GM11168 (cell line): ENCODE measurements around the gene PPP3R1.

Source experiments
- in situ Hi-C: fragments of 300-500 bp; cut with MboI; formaldehyde crosslinking; loops from one replicate; pipeline ENCODE4 v1.12.0; 2022; ENCODE audit warnings: low sequenced_read_pairs; ENCODE audit not compliant: unreplicated experiment

Gene PPP3R1

DNA sequence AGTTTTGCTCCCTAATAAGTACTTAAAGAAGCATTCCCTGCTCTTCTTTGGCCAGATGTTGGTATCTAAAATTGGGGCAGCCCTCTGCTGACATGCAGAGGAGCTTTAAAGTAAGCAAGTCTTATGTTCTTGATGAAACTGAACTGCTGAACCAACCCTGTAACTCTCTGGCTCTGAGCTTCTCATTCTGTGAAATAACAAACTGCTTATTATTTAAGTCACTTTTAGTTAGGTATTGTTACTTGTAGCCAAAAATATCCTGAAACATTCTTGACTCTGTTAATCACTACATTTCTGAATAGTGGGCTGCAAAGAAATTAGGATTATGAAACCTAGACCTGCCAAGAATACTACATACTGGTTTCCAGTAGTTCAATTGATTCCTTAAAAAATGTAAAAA lies 15.5 kb downstream of the PPP3R1 start:
- in situ Hi-C loops: no loop called here

DNA sequence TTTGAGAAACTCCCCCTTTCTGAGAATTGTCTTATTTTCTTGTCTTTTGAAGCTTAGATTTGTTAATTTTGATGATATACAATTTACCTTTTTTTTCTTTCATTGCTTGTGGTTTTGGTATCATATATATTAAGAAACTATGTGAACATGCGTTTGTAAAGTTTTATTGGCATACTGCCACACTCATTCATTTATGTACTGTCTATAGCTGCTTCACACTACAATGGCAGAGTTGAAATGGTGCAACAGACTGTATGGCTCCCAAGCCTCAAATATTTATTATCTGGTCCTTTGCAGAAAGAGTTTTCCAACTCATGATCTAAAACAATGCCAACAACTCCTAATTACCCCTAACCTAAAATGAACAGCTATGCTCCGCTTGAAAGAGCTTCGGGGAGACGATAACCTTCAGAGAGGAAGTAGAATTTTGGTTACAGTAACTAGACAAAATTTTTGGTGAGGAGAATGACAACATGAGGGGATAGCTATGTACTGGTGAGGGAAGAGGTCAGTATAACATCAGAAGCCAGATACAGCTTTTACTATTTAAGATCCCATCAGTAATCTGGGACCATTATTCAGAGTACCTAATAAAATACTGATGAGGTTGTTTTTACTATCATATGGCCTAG lies 16.1 kb downstream of the PPP3R1 start:
- in situ Hi-C loops: no loop called here

DNA sequence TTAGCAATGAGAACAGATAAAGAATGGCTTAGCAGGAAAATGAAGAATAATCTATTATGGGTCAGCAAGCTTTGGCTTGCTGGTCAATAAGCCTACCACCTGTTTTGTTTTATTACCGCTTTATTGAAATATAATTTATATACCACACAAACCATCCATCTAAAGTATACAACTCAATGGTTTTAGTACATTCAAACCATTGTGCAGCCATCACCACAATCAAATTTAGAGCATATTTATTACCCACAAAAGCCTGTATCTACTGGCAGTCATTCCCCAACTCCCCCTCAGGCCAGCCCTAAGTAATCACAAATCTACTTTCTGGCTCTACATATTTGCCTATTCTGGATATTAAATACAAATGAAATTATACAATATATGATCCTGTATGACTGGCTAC lies 17.2 kb downstream of the PPP3R1 start:
- in situ Hi-C loops: no loop called here

DNA sequence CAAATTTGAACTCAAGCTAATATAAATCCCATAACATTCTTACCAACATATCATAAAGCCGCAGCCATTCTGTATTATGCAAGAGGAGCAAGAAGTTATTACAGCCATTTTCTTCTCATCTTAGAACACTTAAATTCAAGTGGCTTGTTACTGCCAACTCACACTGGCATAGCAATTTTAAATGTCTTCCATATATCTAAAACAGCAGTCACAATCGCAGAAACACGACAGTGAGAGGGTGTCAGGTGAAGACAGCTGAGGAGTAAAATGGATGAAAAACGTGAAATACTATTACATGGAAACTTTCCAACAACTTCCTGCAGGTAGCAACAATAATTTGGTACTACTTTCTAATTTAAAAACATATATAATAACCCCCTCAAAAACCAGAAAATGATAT lies 17.9 kb downstream of the PPP3R1 start:
- in situ Hi-C loops: no loop called here

DNA sequence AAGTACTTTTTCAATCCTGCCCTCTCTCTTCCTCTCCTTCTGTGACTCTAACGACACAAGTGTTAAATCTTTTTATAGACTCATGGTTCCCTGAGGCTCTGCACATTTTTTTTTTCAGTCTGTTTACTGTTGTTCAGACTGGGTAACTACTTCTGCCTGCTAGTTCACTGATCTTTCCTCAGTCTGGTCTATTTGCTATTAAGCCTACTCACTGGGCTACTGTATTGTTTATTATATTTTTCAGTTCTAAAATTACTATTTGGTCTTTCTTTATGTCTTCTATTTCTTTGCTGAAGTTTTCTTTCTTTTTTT lies 21.3 kb downstream of the PPP3R1 start:
- in situ Hi-C loops: no loop called here

DNA sequence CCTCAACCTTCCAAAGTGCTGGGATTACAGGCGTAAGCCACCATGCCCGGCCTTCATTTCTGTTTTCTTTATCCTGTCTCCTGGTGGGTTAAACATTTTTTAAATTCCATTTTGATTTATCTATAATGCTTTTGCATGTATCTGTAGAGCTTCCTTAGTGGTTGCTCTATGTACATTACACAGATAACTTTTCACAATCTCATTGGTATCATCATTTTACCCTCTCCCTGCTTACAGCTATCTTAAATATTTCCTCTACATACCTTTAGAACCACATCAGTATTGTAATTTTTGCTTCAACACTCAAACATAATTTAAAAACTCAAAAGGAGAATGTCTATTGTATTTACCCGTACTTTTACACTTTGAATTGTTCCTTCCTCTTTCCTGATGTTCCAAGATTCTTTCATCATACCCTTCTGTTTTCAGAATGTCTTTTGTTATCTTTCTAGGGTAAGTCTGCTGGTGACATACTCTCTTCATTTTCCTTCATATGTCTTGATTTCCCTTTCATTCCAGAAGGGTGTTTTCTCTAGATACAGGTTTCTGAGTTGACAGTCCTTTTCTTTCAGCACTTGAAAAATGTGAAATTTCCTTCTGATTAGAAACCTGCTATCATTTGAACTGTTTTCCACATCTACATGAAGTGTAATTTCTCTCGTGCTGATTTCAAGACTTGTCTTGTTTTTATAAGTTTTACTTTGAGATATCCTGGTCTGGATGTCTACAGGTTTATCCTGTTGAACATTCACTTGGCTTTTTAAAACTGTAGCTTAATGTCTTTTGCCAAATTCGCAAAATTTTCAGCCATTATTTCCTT lies 21.9 kb downstream of the PPP3R1 start:
- in situ Hi-C loops: no loop called here

DNA sequence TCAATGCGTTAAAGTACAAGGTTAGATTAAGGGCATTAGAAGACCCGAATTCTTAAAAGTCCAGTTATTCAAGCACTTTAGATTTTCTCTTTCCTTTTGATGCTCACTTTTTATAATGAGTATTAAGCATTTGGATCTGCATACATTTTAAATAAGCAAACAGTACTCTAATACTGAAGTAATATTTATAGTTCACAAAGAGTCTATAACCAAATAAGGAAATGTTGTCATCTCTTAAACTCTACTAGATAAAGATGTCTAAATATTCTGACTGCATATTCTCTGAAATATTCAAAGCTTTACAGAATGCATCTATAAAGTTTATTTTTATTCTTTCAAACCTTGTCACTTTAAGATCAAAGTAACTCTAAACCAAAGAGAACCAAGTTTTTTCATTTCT lies 25.5 kb downstream of the PPP3R1 start:
- in situ Hi-C loops: no loop called here

DNA sequence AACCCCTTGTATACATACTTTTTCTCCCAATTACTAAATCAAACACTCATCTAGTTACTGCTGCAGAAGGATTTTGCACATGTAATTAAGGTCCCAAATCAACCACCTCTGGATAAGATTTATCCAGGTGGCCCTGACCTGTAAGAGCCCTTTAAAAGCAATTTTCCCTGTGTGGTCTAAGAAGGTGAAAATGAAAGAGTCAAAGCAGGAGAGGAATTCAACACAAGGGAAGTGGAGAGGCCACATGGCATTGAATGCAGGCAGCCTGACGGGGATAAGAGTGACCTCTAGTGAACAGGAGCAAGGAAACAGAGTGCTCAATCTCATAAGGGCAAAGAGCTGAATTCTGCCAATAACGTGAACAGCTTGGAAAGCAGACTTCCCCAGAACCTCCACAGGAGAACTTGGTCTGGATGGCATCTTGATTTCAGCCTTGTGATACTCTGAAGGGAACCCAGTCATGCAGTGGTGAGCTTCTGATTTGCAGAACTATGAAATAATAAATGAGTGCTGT lies 27.2 kb downstream of the PPP3R1 start:
- in situ Hi-C loops: no loop called here

DNA sequence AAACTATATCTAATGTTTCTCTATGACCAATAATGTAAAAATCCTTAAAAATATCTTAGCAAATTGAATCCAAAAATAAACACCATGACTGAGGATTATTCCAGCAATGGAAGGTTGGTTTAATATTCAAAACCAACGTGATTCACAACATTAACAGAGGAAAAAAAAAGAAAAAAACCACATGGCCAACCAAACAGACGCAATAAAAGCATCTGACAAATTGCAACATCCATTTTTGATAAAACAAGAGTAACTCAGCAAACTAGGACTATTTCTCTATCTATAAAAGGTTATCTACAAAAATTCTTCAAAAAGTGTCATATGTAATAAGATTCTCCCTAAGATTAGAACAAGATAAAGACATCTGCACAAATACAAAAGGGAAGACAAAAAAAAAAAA lies 28.9 kb downstream of the PPP3R1 start:
- in situ Hi-C loops: no loop called here

DNA sequence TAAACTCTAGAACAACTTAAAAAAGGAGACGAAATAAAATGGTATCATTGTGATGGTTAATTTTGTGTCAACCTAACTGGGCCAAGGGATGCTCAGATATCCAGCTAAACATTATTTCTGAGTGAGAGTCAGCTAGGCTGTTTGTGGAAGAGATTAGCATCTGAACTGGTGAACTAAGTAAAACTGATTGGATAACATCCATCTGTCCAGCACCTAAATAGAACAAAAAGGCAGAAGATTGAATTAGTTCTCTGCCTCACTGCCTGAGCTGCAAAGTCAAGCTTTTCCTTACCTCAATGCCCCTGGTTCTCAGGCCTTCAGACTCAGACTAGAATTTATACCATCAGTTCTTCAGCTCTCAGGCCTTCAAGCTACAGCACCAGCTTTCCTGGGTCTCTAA lies 30.0 kb downstream of the PPP3R1 start:
- in situ Hi-C loops: no loop called here

DNA sequence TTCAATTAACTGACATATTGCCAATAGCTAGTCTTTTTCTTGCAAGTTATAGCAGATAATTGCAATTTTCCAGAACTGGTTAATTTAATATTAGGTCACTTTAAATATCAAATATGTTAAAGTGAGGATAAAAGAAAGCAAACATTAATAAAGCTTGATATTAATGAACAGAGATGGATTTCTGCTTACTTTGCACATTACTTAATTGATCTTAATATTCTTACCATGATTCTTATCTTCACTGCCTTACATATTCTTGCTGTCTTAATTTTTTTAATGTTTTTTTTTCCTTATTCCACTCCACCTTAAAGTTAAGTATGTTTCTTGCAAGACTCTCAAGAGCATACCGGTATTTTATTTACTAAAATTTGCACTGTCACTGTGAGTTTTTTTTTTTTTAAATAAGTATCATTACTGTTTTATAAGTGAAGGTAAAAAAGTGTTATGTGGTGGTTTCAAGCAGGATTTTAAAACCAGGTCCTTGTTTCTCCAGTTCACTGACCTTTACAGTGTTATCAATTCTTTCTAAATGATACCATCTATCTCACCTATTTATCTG lies 33.9 kb downstream of the PPP3R1 start:
- in situ Hi-C loops: no loop called here

DNA sequence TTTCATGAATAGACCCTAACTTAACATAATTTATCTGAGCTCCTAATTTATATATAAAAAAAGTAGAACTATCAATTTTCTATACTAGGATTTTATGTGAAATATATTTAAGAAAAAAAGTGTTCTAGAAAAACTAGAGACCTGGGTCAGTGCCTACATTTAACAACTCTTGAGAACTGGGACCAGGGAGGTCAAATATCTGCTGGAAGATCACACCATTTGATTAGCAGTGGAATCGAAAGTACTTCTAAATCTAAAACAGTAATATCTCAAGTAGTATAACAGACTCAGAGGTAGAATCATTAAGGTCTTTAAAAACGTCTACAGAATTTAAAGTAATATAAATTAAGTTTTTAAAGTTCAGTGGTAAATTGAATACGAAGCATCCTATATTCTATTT lies 34.6 kb downstream of the PPP3R1 start:
- in situ Hi-C loops: no loop called here

DNA sequence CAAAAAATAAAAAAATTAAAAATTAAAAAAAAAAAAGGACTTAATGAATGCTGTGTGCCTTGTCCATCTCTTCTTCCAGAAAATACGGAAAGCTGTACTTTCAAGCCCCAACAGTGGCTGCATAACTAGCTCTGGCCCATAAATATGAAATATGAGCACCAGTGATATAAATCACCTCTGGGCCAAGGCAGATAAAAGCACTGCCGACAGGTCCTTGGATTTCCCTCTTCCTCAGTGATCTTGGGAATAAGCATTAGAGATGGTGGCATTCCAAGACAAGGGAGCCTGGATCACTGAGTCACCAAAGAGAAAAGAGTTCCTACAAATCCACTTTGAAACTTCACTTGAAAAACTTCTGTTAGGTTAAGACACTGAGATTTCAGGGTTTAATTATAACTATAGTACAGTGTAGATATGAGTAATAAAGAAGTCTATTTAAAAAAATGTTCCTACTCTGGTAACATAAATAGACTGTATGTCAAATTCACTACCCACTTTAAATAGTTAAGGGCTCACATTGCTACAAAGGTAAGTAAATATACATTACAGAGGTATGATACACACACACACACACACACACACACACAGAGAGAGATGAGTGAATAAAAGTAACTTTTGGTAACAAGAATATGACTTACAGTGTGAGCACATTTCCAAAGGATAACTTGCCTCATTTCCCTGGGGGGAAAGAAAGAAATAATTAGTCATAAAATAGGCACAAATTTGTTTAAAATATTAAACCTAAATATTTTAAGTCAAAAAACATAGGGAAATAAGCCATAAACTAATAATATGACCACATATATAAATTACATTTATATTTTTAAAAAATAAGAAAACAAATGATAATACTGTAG lies 35.6 kb downstream of the PPP3R1 start:
- in situ Hi-C loops: no loop called here

DNA sequence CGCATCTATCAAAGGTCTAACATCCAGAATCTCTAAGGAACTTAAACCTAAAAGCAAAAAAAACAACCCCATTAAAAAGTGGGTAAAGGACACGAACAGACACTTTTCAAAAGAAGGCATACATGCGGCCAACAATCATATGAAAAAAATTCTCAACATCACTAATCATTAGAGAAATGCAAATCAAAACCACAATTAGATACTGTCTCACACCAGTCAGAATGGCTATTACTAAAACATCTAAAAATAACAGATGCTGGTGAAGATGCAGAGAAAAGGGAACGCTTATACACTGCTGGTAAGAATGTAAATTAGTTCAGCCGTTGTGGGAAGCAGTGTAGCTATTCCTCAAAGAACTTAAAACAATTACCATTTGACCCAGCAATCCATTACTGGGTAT lies 38.0 kb downstream of the PPP3R1 start:
- in situ Hi-C loops: no loop called here

DNA sequence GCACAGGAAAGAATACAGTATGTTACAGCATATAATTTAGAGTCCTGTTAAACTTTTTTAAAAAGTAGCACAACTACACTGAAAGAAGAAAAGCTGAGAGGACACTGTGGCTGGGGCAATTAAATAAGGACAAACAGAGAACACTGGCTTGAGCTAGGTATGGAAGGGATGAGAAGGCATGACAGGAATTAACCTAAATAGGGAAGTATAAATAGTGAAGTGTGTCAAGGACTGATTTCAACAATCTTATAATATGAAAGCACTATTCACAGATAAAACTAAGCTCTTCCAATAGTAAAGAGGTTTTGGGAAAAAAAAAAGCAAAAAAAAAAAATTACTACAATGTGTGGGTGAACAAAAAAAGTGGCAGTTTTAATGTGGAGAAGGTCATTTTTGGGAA lies 45.5 kb downstream of the PPP3R1 start:
- in situ Hi-C loops: no loop called here

DNA sequence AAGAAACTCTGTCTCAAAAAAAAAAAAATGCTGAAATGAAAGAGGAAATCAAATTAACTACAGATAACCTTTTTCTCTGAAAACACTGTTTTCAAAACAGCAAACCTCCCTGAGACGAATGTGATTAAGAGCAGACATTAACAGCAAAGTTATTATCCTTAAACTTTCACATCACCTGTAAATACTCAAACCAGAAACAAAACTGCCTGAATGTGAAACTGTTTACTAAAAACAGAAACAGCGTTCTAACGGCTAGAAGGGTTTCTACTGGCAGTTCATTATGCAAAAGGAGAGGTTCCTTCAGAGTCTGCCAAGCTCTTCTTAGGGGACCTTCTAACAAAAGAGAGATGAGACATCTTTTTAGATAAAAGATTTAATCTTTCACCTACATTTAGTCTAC lies 48.7 kb downstream of the PPP3R1 start:
- in situ Hi-C loops: no loop called here

DNA sequence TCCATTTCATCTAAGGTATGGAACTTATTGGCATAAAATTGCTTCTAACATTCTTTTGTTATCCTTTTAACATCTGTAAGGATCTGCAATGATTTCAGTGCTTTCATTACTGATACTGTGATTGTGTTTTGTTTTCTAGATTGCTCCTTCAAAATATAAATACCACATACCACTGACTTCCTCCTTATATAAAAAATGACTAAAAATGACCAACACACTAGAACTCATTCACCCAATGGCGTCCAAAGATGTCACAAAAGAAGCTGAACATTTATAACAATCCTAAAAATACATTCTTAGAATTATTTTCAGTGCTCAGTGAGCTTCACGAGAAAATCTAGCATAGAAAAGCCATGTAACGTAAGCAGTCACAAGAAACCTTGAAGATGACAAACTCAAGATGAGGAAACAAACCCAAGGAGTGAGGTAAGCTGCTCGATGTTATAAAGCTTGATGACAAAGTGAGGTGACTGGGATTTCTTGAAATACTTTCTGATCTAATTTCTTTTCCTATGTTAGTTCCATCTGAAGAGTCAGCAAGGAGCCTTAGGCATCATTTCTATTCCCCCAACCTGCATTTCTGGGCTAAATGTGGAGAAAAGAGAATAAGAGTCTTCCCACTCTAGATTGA lies 52.1 kb downstream of the PPP3R1 start:
- in situ Hi-C loops: no loop called here

DNA sequence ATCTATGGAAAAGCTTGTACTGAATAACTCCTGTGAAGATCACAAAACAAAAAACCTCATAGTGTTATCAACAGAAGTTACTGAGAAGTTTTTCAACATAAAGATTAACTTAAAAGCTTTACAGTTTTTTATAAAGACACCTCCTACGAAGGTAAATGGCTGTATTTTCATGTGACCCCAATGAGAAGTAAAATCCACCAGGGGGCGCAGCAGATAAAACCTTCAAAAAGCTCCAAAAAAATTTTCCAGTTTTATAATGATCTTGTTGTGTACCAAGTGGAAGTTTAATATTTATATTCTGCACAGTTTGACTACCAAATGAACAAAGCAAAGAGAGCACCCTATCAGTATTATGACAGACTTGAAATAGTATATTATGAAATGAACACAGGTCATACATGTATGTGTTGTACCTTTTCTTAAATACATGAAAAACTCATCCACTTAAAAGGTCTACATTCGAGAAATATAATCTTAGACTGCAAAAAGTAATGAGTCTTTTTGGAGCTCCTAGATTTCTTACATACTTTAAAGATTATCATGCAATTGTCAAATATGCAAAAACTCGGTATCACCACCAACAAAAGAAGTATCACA lies 56.1 kb downstream of the PPP3R1 start:
- in situ Hi-C loops: loop anchor here (10.0 kb wide), 1 partner anchor 249 kb away; no protein-coding TSS in a partner anchor

DNA sequence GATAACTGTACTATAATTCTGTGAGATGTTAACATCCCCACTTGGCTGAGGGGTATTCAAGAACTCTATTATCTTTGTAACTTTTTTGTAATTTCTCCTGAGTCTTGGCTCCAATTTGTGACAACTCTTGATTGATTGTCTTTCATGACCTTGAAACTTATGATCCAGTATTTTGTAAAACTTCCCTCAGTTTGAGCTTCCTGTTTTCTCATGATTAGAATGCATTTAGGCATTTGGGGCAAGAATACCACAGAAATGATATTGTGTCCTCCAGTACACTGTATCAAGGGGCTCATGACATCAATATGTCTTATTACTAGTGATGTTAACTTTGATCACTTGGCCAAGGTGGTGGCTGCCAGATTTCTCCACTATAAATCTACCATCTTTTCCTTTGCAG lies 57.2 kb downstream of the PPP3R1 start:
- in situ Hi-C loops: loop anchor here (10.0 kb wide), 1 partner anchor 250 kb away; no protein-coding TSS in a partner anchor
